AG10803 (cell line): ENCODE measurements around the gene TGM1.

Experiments used
- DNase-seq: peaks from one replicate; pipeline ENCODE4 v3.0.0; 2010; ENCODE audit warnings: low read depth
- H3K4me3 ChIP-seq: 2 replicates; pipeline ENCODE4 v1.5.1; 2011; ENCODE audit warnings: mild to moderate bottlenecking, low read length, control low read depth
- CTCF ChIP-seq: conservative IDR thresholded peaks from 2 replicates; pipeline ENCODE4 v1.5.1; 2011; ENCODE audit warnings: mild to moderate bottlenecking, low read length, control low read depth, inconsistent platforms

Gene TGM1

GRCh38 chr14:24236689-24237462, 26.1 kb downstream of the TGM1 start:
- DNase-seq = no peak
- no peak for TF ChIP-seq CTCF
- H3K4me3 ChIP-seq = no peak overlapping the region

GRCh38 chr14:24235804-24236688, 26.9 kb downstream of the TGM1 start:
- no peak for TF ChIP-seq CTCF
- no peak overlapping the region for H3K4me3 ChIP-seq
- DNase-seq = no peak

GRCh38 chr14:24234095-24235005, 28.6 kb downstream of the TGM1 start:
- DNase-seq = no peak
- no peak overlapping the region for H3K4me3 ChIP-seq
- TF ChIP-seq CTCF = no peak

GRCh38 chr14:24233538-24233866, 29.5 kb downstream of the TGM1 start:
- DNase-seq = no peak
- no peak for TF ChIP-seq CTCF
- peak overlapping the region; percentile 96 for H3K4me3 ChIP-seq

GRCh38 chr14:24232645-24233537, 30.1 kb downstream of the TGM1 start, which contains the start of gene GMPR2:
TSS of gene GMPR2 (plus strand) at chr14:24232929. CDS start at chr14:24233254, 325 bp downstream.
- H3K4me3 ChIP-seq = peak within 1 kb of the TSS; percentile 96
- no peak for DNase-seq
- no peak for TF ChIP-seq CTCF

- no peak for TF ChIP-seq CTCF
- peak within 1 kb of the TSS; percentile 96 for H3K4me3 ChIP-seq
- DNase-seq = peak; percentile 97
Observed at GRCh38 chr14:24232121-24232644, 30.8 kb downstream of the TGM1 start, which contains the start of gene NEDD8. TSS of gene NEDD8 (minus strand) at chr14:24232367. CDS start at chr14:24232267, 100 bp downstream.
